ENCODE results near the gene CFAP157.

The CFAP157 gene

GRCh38 chr9:127714020-127714750, 7.4 kb downstream of the CFAP157 start:
- Histone ChIP-seq H3K36me3 (ENCODE audit: insufficient read depth, low read length) (no peaks in the 10 kb centered on the region), H3K9me3 (ENCODE audit: low read length) (no peaks in the 10 kb centered on the region), H2AFZ (ENCODE audit: low read depth, low read length) (no peak overlapping the region), H3K4me3 (ENCODE audit: low read length) (peak overlapping the region; percentile 70), H3K27me3 (ENCODE audit: insufficient read depth, low read length) (no peaks in the 10 kb centered on the region), H3K4me1 (ENCODE audit: insufficient read depth, low read length) (peaks cover 25% of the 10 kb centered on the region)

- Histone ChIP-seq H3K4me1 (ENCODE audit: insufficient read depth, low read length) (peaks cover 25% of the 10 kb centered on the region), H3K36me3 (ENCODE audit: insufficient read depth, low read length) (no peaks in the 10 kb centered on the region), H3K9me3 (ENCODE audit: low read length) (no peaks in the 10 kb centered on the region), H3K27me3 (ENCODE audit: insufficient read depth, low read length) (no peaks in the 10 kb centered on the region), H3K4me3 (ENCODE audit: low read length) (peak overlapping the region; percentile 70), H2AFZ (ENCODE audit: low read depth, low read length) (peak overlapping the region; percentile 87)
Observed at GRCh38 chr9:127714951-127715469, 8.2 kb downstream of the CFAP157 start.

GRCh38 chr9:127715470-127716337, 8.9 kb downstream of the CFAP157 start, which contains the start of the genes PTRH1 and TTC16:
Gene PTRH1, minus strand, starts transcription at chr9:127715663. Its CDS starts 24 bp downstream, at chr9:127715639.
Gene TTC16, plus strand, starts transcription at chr9:127716079. Its CDS starts 67 bp downstream, at chr9:127716146.
- H3K27me3 ChIP-seq (ENCODE audit: insufficient read depth, low read length), result no peaks in the 10 kb centered on the region
- peak within 1 kb of the TSS; percentile 70 for H3K4me3 ChIP-seq (ENCODE audit: low read length)
- no peaks in the 10 kb centered on the region for H3K36me3 ChIP-seq (ENCODE audit: insufficient read depth, low read length)
- H3K4me1 ChIP-seq (ENCODE audit: insufficient read depth, low read length), result peaks cover 25% of the 10 kb centered on the region
- no peaks in the 10 kb centered on the region for H3K9me3 ChIP-seq (ENCODE audit: low read length)
- peak within 1 kb of the TSS; percentile 87 for H2AFZ ChIP-seq (ENCODE audit: low read depth, low read length)

GRCh38 chr9:127716412-127716811, 9.6 kb downstream of the CFAP157 start:
- Histone ChIP-seq H3K27me3 (ENCODE audit: insufficient read depth, low read length) (peaks cover 4% of the 10 kb centered on the region), H3K36me3 (ENCODE audit: insufficient read depth, low read length) (no peaks in the 10 kb centered on the region), H3K4me3 (ENCODE audit: low read length) (peak overlapping the region; percentile 70), H3K4me1 (ENCODE audit: insufficient read depth, low read length) (peaks cover 20% of the 10 kb centered on the region), H3K9me3 (ENCODE audit: low read length) (no peaks in the 10 kb centered on the region), H2AFZ (ENCODE audit: low read depth, low read length) (peak overlapping the region; percentile 87)

GRCh38 chr9:127717766-127718165, 11.0 kb downstream of the CFAP157 start:
- Histone ChIP-seq H2AFZ (ENCODE audit: low read depth, low read length) (no peak overlapping the region), H3K4me3 (ENCODE audit: low read length) (no peak overlapping the region), H3K9me3 (ENCODE audit: low read length) (no peaks in the 10 kb centered on the region), H3K4me1 (ENCODE audit: insufficient read depth, low read length) (peaks cover 14% of the 10 kb centered on the region), H3K36me3 (ENCODE audit: insufficient read depth, low read length) (no peaks in the 10 kb centered on the region), H3K27me3 (ENCODE audit: insufficient read depth, low read length) (peaks cover 12% of the 10 kb centered on the region)

- Histone ChIP-seq H3K9me3 (ENCODE audit: low read length) (no peaks in the 10 kb centered on the region), H3K27me3 (ENCODE audit: insufficient read depth, low read length) (peaks cover 22% of the 10 kb centered on the region), H2AFZ (ENCODE audit: low read depth, low read length) (no peak overlapping the region), H3K36me3 (ENCODE audit: insufficient read depth, low read length) (no peaks in the 10 kb centered on the region), H3K4me1 (ENCODE audit: insufficient read depth, low read length) (peaks cover 6% of the 10 kb centered on the region), H3K4me3 (ENCODE audit: low read length) (no peak overlapping the region)
Observed at GRCh38 chr9:127720031-127720864, 13.5 kb downstream of the CFAP157 start.

- Histone ChIP-seq H3K4me3 (ENCODE audit: low read length) (no peak overlapping the region), H2AFZ (ENCODE audit: low read depth, low read length) (no peak overlapping the region), H3K4me1 (ENCODE audit: insufficient read depth, low read length) (peaks cover 5% of the 10 kb centered on the region), H3K36me3 (ENCODE audit: insufficient read depth, low read length) (no peaks in the 10 kb centered on the region), H3K27me3 (ENCODE audit: insufficient read depth, low read length) (peaks cover 22% of the 10 kb centered on the region), H3K9me3 (ENCODE audit: low read length) (no peaks in the 10 kb centered on the region)
Observed at GRCh38 chr9:127720865-127721227, 14.1 kb downstream of the CFAP157 start.

GRCh38 chr9:127721391-127721821, 14.6 kb downstream of the CFAP157 start:
- Histone ChIP-seq H3K27me3 (ENCODE audit: insufficient read depth, low read length) (peaks cover 22% of the 10 kb centered on the region), H3K4me1 (ENCODE audit: insufficient read depth, low read length) (no peaks in the 10 kb centered on the region), H2AFZ (ENCODE audit: low read depth, low read length) (no peak overlapping the region), H3K36me3 (ENCODE audit: insufficient read depth, low read length) (no peaks in the 10 kb centered on the region), H3K4me3 (ENCODE audit: low read length) (no peak overlapping the region), H3K9me3 (ENCODE audit: low read length) (no peaks in the 10 kb centered on the region)

GRCh38 chr9:127722055-127722745, 15.4 kb downstream of the CFAP157 start:
- no peaks in the 10 kb centered on the region for H3K9me3 ChIP-seq (ENCODE audit: low read length)
- H3K4me1 ChIP-seq (ENCODE audit: insufficient read depth, low read length), result no peaks in the 10 kb centered on the region
- no peak overlapping the region for H3K4me3 ChIP-seq (ENCODE audit: low read length)
- no peaks in the 10 kb centered on the region for H3K36me3 ChIP-seq (ENCODE audit: insufficient read depth, low read length)
- H3K27me3 ChIP-seq (ENCODE audit: insufficient read depth, low read length), result peaks cover 22% of the 10 kb centered on the region
- no peak overlapping the region for H2AFZ ChIP-seq (ENCODE audit: low read depth, low read length)

- Histone ChIP-seq H2AFZ (ENCODE audit: low read depth, low read length) (no peak overlapping the region), H3K4me1 (ENCODE audit: insufficient read depth, low read length) (no peaks in the 10 kb centered on the region), H3K4me3 (ENCODE audit: low read length) (no peak overlapping the region), H3K27me3 (ENCODE audit: insufficient read depth, low read length) (peaks cover 22% of the 10 kb centered on the region), H3K9me3 (ENCODE audit: low read length) (no peaks in the 10 kb centered on the region), H3K36me3 (ENCODE audit: insufficient read depth, low read length) (no peaks in the 10 kb centered on the region)
Observed at GRCh38 chr9:127723013-127723412, 16.2 kb downstream of the CFAP157 start.

- no peaks in the 10 kb centered on the region for H3K9me3 ChIP-seq (ENCODE audit: low read length)
- no peak overlapping the region for H3K4me3 ChIP-seq (ENCODE audit: low read length)
- peaks cover 22% of the 10 kb centered on the region for H3K27me3 ChIP-seq (ENCODE audit: insufficient read depth, low read length)
- H3K36me3 ChIP-seq (ENCODE audit: insufficient read depth, low read length), result no peaks in the 10 kb centered on the region
- H3K4me1 ChIP-seq (ENCODE audit: insufficient read depth, low read length), result no peaks in the 10 kb centered on the region
- H2AFZ ChIP-seq (ENCODE audit: low read depth, low read length), result no peak overlapping the region
Observed at GRCh38 chr9:127723444-127723843, 16.7 kb downstream of the CFAP157 start.

GRCh38 chr9:127724012-127724411, 17.2 kb downstream of the CFAP157 start:
- Histone ChIP-seq H3K36me3 (ENCODE audit: insufficient read depth, low read length) (no peaks in the 10 kb centered on the region), H3K4me3 (ENCODE audit: low read length) (no peak overlapping the region), H3K9me3 (ENCODE audit: low read length) (no peaks in the 10 kb centered on the region), H2AFZ (ENCODE audit: low read depth, low read length) (no peak overlapping the region), H3K4me1 (ENCODE audit: insufficient read depth, low read length) (no peaks in the 10 kb centered on the region), H3K27me3 (ENCODE audit: insufficient read depth, low read length) (peaks cover 22% of the 10 kb centered on the region)
